H1 (cell line): Measurements from ENCODE around the gene EMX1. TPM values are rescaled to one million over a fixed set of nuclear protein-coding genes. Genes with fewer than 3 reads are reported as not detected.

Source experiments
- CTCF ChIA-PET: fragments of 300-600 bp; sonication (Branson Sonifier 250); formaldehyde crosslinking; loops from one replicate; lab custom pipeline; 2021; ENCODE audit not compliant: partially characterized antibody; lab: Charles Lee
- POLR2A ChIA-PET: fragments of 300-600 bp; sonication (Branson Sonifier 250); formaldehyde crosslinking; loops from one replicate; lab custom pipeline; 2021; ENCODE audit warnings: inconsistent platforms; ENCODE audit not compliant: partially characterized antibody; lab: Charles Lee
- DNase-seq, 2 experiments: peaks; one replicate each; pipeline versions ENCODE4 v3.0.0 to v3.0.0-alpha.2; 2010 to 2022; ENCODE audit warnings: low spot score in 2 of 2, low read depth in 1 of 2, mixed read lengths in 1 of 2
- FAIRE-seq: peaks from 2 replicates; lab custom pipeline; 2011; peaks lifted over from hg19 to GRCh38; lab: Jason Lieb, UNC
- H2AFZ ChIP-seq: 2 replicates; pipeline ENCODE4 v1.8.1; 2012; ENCODE audit warnings: low read length, inconsistent platforms
- H2AK5ac ChIP-seq: 2 replicates; pipeline ENCODE4 v1.6.1; 2013; ENCODE audit warnings: low read depth, low read length
- H2BK120ac ChIP-seq: replicated peaks from 2 replicates; pipeline ENCODE3; 2013; ENCODE audit warnings: low read depth, low read length, inconsistent platforms
- H2BK12ac ChIP-seq: 2 replicates; pipeline ENCODE4 v1.6.1; 2013; ENCODE audit warnings: low read depth, low read length
- H2BK15ac ChIP-seq: 2 replicates; pipeline ENCODE4 v1.6.1; 2013; ENCODE audit warnings: low read length
- H2BK20ac ChIP-seq: 2 replicates; pipeline ENCODE4 v1.6.1; 2013; ENCODE audit warnings: low read length
- H2BK5ac ChIP-seq: 2 replicates; pipeline ENCODE4 v1.6.1; 2013; ENCODE audit warnings: low read depth, low read length
- H3K14ac ChIP-seq: 2 replicates; pipeline ENCODE4 v1.6.1; 2013; ENCODE audit warnings: inconsistent platforms; ENCODE audit not compliant: insufficient read length
- H3K18ac ChIP-seq: 2 replicates; pipeline ENCODE4 v1.6.1; 2013; ENCODE audit warnings: low read length; ENCODE audit errors: extremely low read depth
- H3K23ac ChIP-seq: 2 replicates; pipeline ENCODE4 v1.6.1; 2013; ENCODE audit warnings: inconsistent platforms; ENCODE audit not compliant: insufficient read length
- H3K23me2 ChIP-seq: 2 replicates; pipeline ENCODE4 v1.6.1; 2013; ENCODE audit warnings: low read depth, low read length
- H3K27ac ChIP-seq: 2 replicates; pipeline ENCODE4 v1.6.1; 2011; ENCODE audit warnings: low read depth, low read length, inconsistent platforms
- H3K27me3 ChIP-seq, 4 experiments: replicated peaks in 1 of 4; 1 replicate in 1 of 4; 2 replicates in 3 of 4; pipeline versions ENCODE4 v1.6.1 to v1.8.1; 2011 to 2013; ENCODE audit warnings: low read length in 3 of 4, mild to moderate bottlenecking in 3 of 4, inconsistent platforms in 2 of 4, mixed read lengths in 2 of 4, moderate library complexity in 1 of 4; ENCODE audit not compliant: control insufficient read depth in 3 of 4, insufficient read depth in 3 of 4; ENCODE audit errors: extremely low read depth in 1 of 4
- H3K36me3 ChIP-seq, 4 experiments: 2 replicates each; pipeline versions ENCODE4 v1.6.1 to v1.8.1; 2011 to 2013; ENCODE audit warnings: mild to moderate bottlenecking in 4 of 4, low read length in 3 of 4, moderate library complexity in 2 of 4, control low read depth in 1 of 4, inconsistent platforms in 1 of 4; ENCODE audit not compliant: insufficient read depth in 4 of 4, control insufficient read depth in 2 of 4
- H3K4ac ChIP-seq: replicated peaks from 2 replicates; pipeline ENCODE3; 2013; ENCODE audit warnings: low read length, low read depth, mixed read lengths, inconsistent platforms; ENCODE audit not compliant: insufficient read length
- H3K4me1 ChIP-seq, 4 experiments: replicated peaks in 1 of 4; 1 replicate in 1 of 4; 2 replicates in 3 of 4; pipeline versions ENCODE4 v1.6.1 to v1.8.1; 2011 to 2013; ENCODE audit warnings: low read length in 3 of 4, inconsistent platforms in 2 of 4, mixed read lengths in 1 of 4; ENCODE audit not compliant: insufficient read depth in 4 of 4, control insufficient read depth in 3 of 4
- H3K4me2 ChIP-seq, 2 experiments: 2 replicates each; pipeline versions ENCODE4 v1.6.1 to v1.8.1; 2011 to 2013; ENCODE audit warnings: low read depth in 2 of 2, low read length in 2 of 2, control low read depth in 1 of 2, inconsistent platforms in 1 of 2, mild to moderate bottlenecking in 1 of 2; ENCODE audit not compliant: insufficient read depth in 1 of 2
- H3K4me3 ChIP-seq, 4 experiments: fragments of 200-600, 300-600 bp in 1 of 4; sonication (generic), shearing (Covaris generic), sonication (Bioruptor Twin) in 1 of 4; 2 replicates each; pipeline versions ENCODE4 v1.5.1 to v1.8.1; 2011 to 2016; ENCODE audit warnings: low read length in 4 of 4, low read depth in 3 of 4, control low read depth in 2 of 4, inconsistent platforms in 2 of 4, mild to moderate bottlenecking in 2 of 4, mixed read lengths in 1 of 4, moderate library complexity in 1 of 4; ENCODE audit not compliant: insufficient read depth in 2 of 4; ENCODE audit errors: extremely low read depth in 1 of 4
- H3K56ac ChIP-seq: replicated peaks from 2 replicates; pipeline ENCODE3; 2013; ENCODE audit warnings: low read depth, mild to moderate bottlenecking, mixed read lengths, low read length, inconsistent platforms; ENCODE audit not compliant: insufficient read length
- H3K79me1 ChIP-seq: 2 replicates; pipeline ENCODE4 v1.6.1; 2013; ENCODE audit warnings: low read depth, low read length, control low read depth
- H3K79me2 ChIP-seq, 2 experiments: 2 replicates each; pipeline versions ENCODE4 v1.6.1 to v1.8.1; 2012 to 2013; ENCODE audit warnings: low read length in 2 of 2, mild to moderate bottlenecking in 2 of 2, inconsistent platforms in 1 of 2; ENCODE audit not compliant: insufficient read depth in 2 of 2, control insufficient read depth in 1 of 2
- H3K9ac ChIP-seq, 4 experiments: replicated peaks in 1 of 4; 1 replicate in 1 of 4; 2 replicates in 3 of 4; pipeline versions ENCODE4 v1.6.1 to v1.8.1; 2011 to 2013; ENCODE audit warnings: low read depth in 3 of 4, low read length in 3 of 4, control low read depth in 2 of 4, mild to moderate bottlenecking in 2 of 4, moderate library complexity in 2 of 4, inconsistent platforms in 1 of 4; ENCODE audit errors: extremely low read depth in 1 of 4
- H3K9me3 ChIP-seq, 2 experiments: 2 replicates each; pipeline versions ENCODE4 v1.6.1 to v1.8.1; 2012 to 2013; ENCODE audit warnings: mild to moderate bottlenecking in 2 of 2, moderate library complexity in 2 of 2, control low read depth in 1 of 2, inconsistent platforms in 1 of 2, low read depth in 1 of 2, low read length in 1 of 2, mixed read lengths in 1 of 2; ENCODE audit not compliant: insufficient read depth in 2 of 2
- H4K20me1 ChIP-seq, 2 experiments: replicated peaks in 1 of 2; 2 replicates each; pipeline versions ENCODE3 to v1.8.1; 2011 to 2013; ENCODE audit warnings: inconsistent platforms in 2 of 2, low read length in 2 of 2, mild to moderate bottlenecking in 1 of 2; ENCODE audit not compliant: insufficient read depth in 2 of 2, control insufficient read depth in 1 of 2
- H4K5ac ChIP-seq: 2 replicates; pipeline ENCODE4 v1.6.1; 2013; ENCODE audit warnings: low read length, low read depth, mixed read lengths, inconsistent platforms; ENCODE audit not compliant: insufficient read length
- H4K8ac ChIP-seq: 2 replicates; pipeline ENCODE4 v1.8.0; 2013; ENCODE audit warnings: mild to moderate bottlenecking, moderate library complexity, low read length, inconsistent platforms; ENCODE audit not compliant: insufficient read depth; ENCODE audit errors: extremely low read depth
- H4K91ac ChIP-seq: replicated peaks from 2 replicates; pipeline ENCODE3; 2013; ENCODE audit warnings: low read length, mixed read lengths, inconsistent platforms; ENCODE audit not compliant: insufficient read length
- EZH2 ChIP-seq: fragments of 200-600 bp; sonication (generic); IDR thresholded peaks from 2 replicates; pipeline ENCODE4 v1.7.1; 2012; ENCODE audit warnings: low read depth, mild to moderate bottlenecking, moderate library complexity, low read length, inconsistent platforms; ENCODE audit not compliant: severe bottlenecking
- PHF8 ChIP-seq: fragments of 200-600 bp; sonication (generic); conservative IDR thresholded peaks from 2 replicates; pipeline ENCODE4 v1.7.1; 2012; ENCODE audit warnings: low read depth, mild to moderate bottlenecking, inconsistent platforms, low read length, moderate library complexity
- WGBS, 2 experiments: shearing (Covaris generic) in 1 of 2; methylation state at CpG; one replicate each; pipeline versions ENCODE4 v1.1.6 to v1.1.7; 2013 to 2015; ENCODE audit warnings: low lambda C conversion rate in 2 of 2, mixed read lengths in 2 of 2, inconsistent platforms in 1 of 2, low coverage in 1 of 2, missing lambda C conversion rate in 1 of 2; ENCODE audit not compliant: insufficient replicate concordance in 2 of 2, insufficient coverage in 1 of 2, insufficient read length in 1 of 2; ENCODE audit errors: extremely low coverage in 1 of 2, missing lambda C conversion rate in 1 of 2; 5-methylcytosine and 5-hydroxymethylcytosine counted together
- polyA plus RNA-seq, 7 experiments: library from polyadenylated mRNA; depleted of rRNA in 3 of 7; stranded (reverse) in 5 of 7; unstranded in 2 of 7; fragments of >200 nt in 5 of 7; fragments of 200-250 nt in 2 of 7; gene quantifications; 1 replicate in 5 of 7; 2 replicates in 1 of 7; 4 replicates in 1 of 7; pipeline versions ENCODE4 v1.2.1 to v1.2.3, GENCODE V29; 2011 to 2013; ENCODE audit warnings: missing spikeins in 2 of 7, mixed read lengths in 2 of 7
- total RNA-seq: library from RNA; stranded (reverse); fragmentation: NEBNext Ultra II Directional; extraction: Animal tissue kit (Norgen Biotek cat#: 25700); gene quantifications from 2 replicates; pipeline ENCODE4 v1.2.1, GENCODE V29; 2021

Gene EMX1
- total and polyA plus RNA-seq, 2 of the 8 experiments (the other 6 are each of a cell fraction or from before 2014, with no cell fraction given) = 2.4 to 4.9 TPM

GRCh38 chr2:72897785-72898584 lies 19.3 kb upstream of the EMX1 start:
- no peak for FAIRE-seq

More at GRCh38 chr2:72897785-72898584, 19.3 kb upstream of the EMX1 start:
- Histone ChIP-seq H3K79me1 (no peaks in the 10 kb centered on the region), H4K91ac (no peak overlapping the region), H3K9me3 (no peaks in the 10 kb centered on the region), H3K56ac (no peak overlapping the region), H3K23ac (no peak overlapping the region), H3K4ac (no peak overlapping the region), H4K20me1 (no peaks in the 10 kb centered on the region), H2BK120ac (no peak overlapping the region), H3K14ac (no peak overlapping the region), H3K18ac (no peak overlapping the region), H3K79me2 (no peaks in the 10 kb centered on the region), H2BK20ac (no peak overlapping the region; the same call in 1 of the 2 replicates)
- CTCF ChIA-PET = interaction anchor here (0.6 to 19.1 kb wide), 15 partner anchors 9 to 1770 kb away, joined by 3 to 497 read pairs (median 5); partner anchors contain the start of genes EMX1 and SPR
- TF ChIP-seq EZH2 (peak; percentile 34), PHF8 (no peak)
- TF ChIP-seq, all 59 proteins: peak for 1
- Histone ChIP-seq H4K5ac (no peak overlapping the region), H3K4me3 (no peak overlapping the region; a peak in 1 of 8 replicates), H2BK12ac (no peak overlapping the region), H2AK5ac (no peak overlapping the region), H3K4me2 (no peak overlapping the region), H4K8ac (no peak overlapping the region), H3K23me2 (no peaks in the 10 kb centered on the region; the same call in 1 of the 2 replicates), H3K9ac (no peak overlapping the region), H2AFZ (no peak overlapping the region), H2BK15ac (no peak overlapping the region), H2BK5ac (no peak overlapping the region), H3K4me1 (peaks cover 5 to 9% (median 7%) of the 10 kb centered on the region in 4 experiments), H3K27me3 (peaks cover 0 to 46% (median 37%) of the 10 kb centered on the region in 4 experiments; a peak in 6 of 7 replicates), H3K27ac (no peak overlapping the region), H3K36me3 (no peaks in the 10 kb centered on the region)
- WGBS, 2 experiments = 82% methylated on average over 18 of the region's 18 CpGs; no CpG with 5 or more reads in 1 of the 2 experiments
- DNase-seq = no peak
- POLR2A ChIA-PET = interaction anchor here (0.6 to 1.8 kb wide), 3 partner anchors 11 to 39 kb away, joined by 3 to 4 read pairs (median 3); partner anchors contain the start of gene EMX1
